Fibroblast of mammary gland (primary cell): ENCODE data around the gene WT1.

ENCODE experiments used
- DNase-seq: peaks from one replicate; pipeline ENCODE4 v3.0.0-alpha.2; 2010; ENCODE audit warnings: low read depth
- H3K4me3 ChIP-seq: 2 replicates; pipeline ENCODE4 v1.5.1; 2011; ENCODE audit warnings: low read depth, mild to moderate bottlenecking, low read length, moderate library complexity; ENCODE audit not compliant: control insufficient read depth
- CTCF ChIP-seq: conservative IDR thresholded peaks from 2 replicates; pipeline ENCODE4 v1.5.1; 2011; ENCODE audit warnings: low read depth, low read length, inconsistent platforms; ENCODE audit not compliant: control insufficient read depth, insufficient read depth

The WT1 gene

GRCh38 chr11:32439501-32440210, 4.3 kb upstream of the WT1 start:
- H3K4me3 ChIP-seq, result no peak overlapping the region
- TF ChIP-seq CTCF, result no peak

GRCh38 chr11:32438866-32439489, 3.6 kb upstream of the WT1 start:
- no peak overlapping the region for H3K4me3 ChIP-seq
- no peak for DNase-seq
- TF ChIP-seq CTCF, result no peak

More at GRCh38 chr11:32439501-32440210, 4.3 kb upstream of the WT1 start:
- DNase-seq, result no peak

GRCh38 chr11:32438346-32438865, 3.1 kb upstream of the WT1 start:
- H3K4me3 ChIP-seq, result no peak overlapping the region
- TF ChIP-seq CTCF, result no peak

GRCh38 chr11:32437495-32438345, 2.4 kb upstream of the WT1 start:
- DNase-seq, result no peak
- no peak for TF ChIP-seq CTCF
- no peak overlapping the region for H3K4me3 ChIP-seq

More at GRCh38 chr11:32438346-32438865, 3.1 kb upstream of the WT1 start:
- no peak for DNase-seq

GRCh38 chr11:32436751-32437494, 1.6 kb upstream of the WT1 start:
- no peak overlapping the region for H3K4me3 ChIP-seq
- no peak for DNase-seq
- no peak for TF ChIP-seq CTCF

GRCh38 chr11:32435942-32436750, 807 bp upstream of the WT1 start:
- TF ChIP-seq CTCF, result no peak
- DNase-seq, result no peak
- no peak overlapping the region for H3K4me3 ChIP-seq
